PC-9 (cell line): ENCODE data around the gene TFF2.

ENCODE experiments used
- EZH2 ChIP-seq: fragments of 200-600 bp; sonication (generic); IDR thresholded peaks from 2 replicates; pipeline ENCODE4 v1.8.0; 2017; ENCODE audit warnings: antibody characterized with exemption, low read depth
- TF ChIP-seq, protein P1 (sequence below): fragments of 200-600 bp; sonication (generic); conservative IDR thresholded peaks from 2 replicates; pipeline ENCODE4 v1.6.1; 2017; ENCODE audit warnings: mixed run types, antibody characterized with exemption, mild to moderate bottlenecking, moderate library complexity

GRCh38 chr21:42343556-42343955 is 7.2 kb downstream of the TFF2 start:
- TF ChIP-seq, protein P1, sequence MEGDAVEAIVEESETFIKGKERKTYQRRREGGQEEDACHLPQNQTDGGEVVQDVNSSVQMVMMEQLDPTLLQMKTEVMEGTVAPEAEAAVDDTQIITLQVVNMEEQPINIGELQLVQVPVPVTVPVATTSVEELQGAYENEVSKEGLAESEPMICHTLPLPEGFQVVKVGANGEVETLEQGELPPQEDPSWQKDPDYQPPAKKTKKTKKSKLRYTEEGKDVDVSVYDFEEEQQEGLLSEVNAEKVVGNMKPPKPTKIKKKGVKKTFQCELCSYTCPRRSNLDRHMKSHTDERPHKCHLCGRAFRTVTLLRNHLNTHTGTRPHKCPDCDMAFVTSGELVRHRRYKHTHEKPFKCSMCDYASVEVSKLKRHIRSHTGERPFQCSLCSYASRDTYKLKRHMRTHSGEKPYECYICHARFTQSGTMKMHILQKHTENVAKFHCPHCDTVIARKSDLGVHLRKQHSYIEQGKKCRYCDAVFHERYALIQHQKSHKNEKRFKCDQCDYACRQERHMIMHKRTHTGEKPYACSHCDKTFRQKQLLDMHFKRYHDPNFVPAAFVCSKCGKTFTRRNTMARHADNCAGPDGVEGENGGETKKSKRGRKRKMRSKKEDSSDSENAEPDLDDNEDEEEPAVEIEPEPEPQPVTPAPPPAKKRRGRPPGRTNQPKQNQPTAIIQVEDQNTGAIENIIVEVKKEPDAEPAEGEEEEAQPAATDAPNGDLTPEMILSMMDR = no peak
- no peak for TF ChIP-seq EZH2
